Thymus (tissue), 11 donors: ENCODE results near the gene SIRPD. TPM values are rescaled to one million over a fixed set of nuclear protein-coding genes. Genes with fewer than 3 reads are reported as not detected.

Experiments
- DNase-seq, 9 donors: peaks; one replicate each; pipeline ENCODE4 v3.0.0-alpha.2; 2013; ENCODE audit warnings: low spot score in 9 of 9, low read depth in 6 of 9, missing footprints in 1 of 9
- H3K27ac ChIP-seq, 2 donors: one replicate each; pipeline ENCODE4 v1.5.1; 2013; ENCODE audit warnings: control low read depth in 1 of 2, low read depth in 1 of 2, low read length in 1 of 2, mild to moderate bottlenecking in 1 of 2, moderate library complexity in 1 of 2
- H3K27me3 ChIP-seq, 2 donors: one replicate each; pipeline ENCODE4 v1.5.1; 2013; ENCODE audit warnings: low read length in 1 of 2; ENCODE audit not compliant: control insufficient read depth in 2 of 2, insufficient read depth in 1 of 2
- H3K36me3 ChIP-seq, 2 donors: one replicate each; pipeline ENCODE4 v1.5.1; 2013; ENCODE audit warnings: low read length in 1 of 2, mild to moderate bottlenecking in 1 of 2, moderate library complexity in 1 of 2; ENCODE audit not compliant: control insufficient read depth in 2 of 2, insufficient read depth in 2 of 2
- H3K4me1 ChIP-seq, 2 donors: one replicate each; pipeline ENCODE4 v1.5.1; 2013; ENCODE audit warnings: low read length in 2 of 2; ENCODE audit not compliant: control insufficient read depth in 2 of 2, insufficient read depth in 2 of 2
- H3K4me3 ChIP-seq, 2 donors: one replicate each; pipeline ENCODE4 v1.5.1; 2013; ENCODE audit warnings: low read length in 2 of 2, control low read depth in 1 of 2, mild to moderate bottlenecking in 1 of 2
- H3K9me3 ChIP-seq, 2 donors: one replicate each; pipeline ENCODE4 v1.5.1; 2013; ENCODE audit warnings: low read length in 1 of 2, mild to moderate bottlenecking in 1 of 2; ENCODE audit not compliant: control insufficient read depth in 2 of 2, insufficient read depth in 1 of 2
- WGBS: extraction: QIAGEN DNeasy Blood & Tissue Kit; methylation state at CpG from one replicate; pipeline ENCODE4 v1.1.7; 2013; 5-methylcytosine and 5-hydroxymethylcytosine counted together
- polyA plus RNA-seq: library from polyadenylated mRNA; stranded (reverse); fragments of 200-250 nt; gene quantifications from one replicate; pipeline ENCODE4 v1.2.3, GENCODE V29; 2013
- total RNA-seq: library from RNA; stranded (reverse); fragments of 120-200 nt; gene quantifications from one replicate; pipeline ENCODE4 v1.2.4, GENCODE V29; 2013
- donor health status: healthy.

SIRPD gene
- total and polyA plus RNA-seq, 2 donors = 0.14 to 0.46 TPM

GRCh38 chr20:1561350-1561749, 3.8 kb upstream of the SIRPD start:
- Histone ChIP-seq H3K27ac (no peak overlapping the region), H3K27me3 (no peaks in the 10 kb centered on the region), H3K36me3 (no peaks in the 10 kb centered on the region), H3K4me3 (no peak overlapping the region), H3K4me1 (no peaks in the 10 kb centered on the region), H3K9me3 (no peaks in the 10 kb centered on the region)
- DNase-seq = no peak
- 92% methylated on average over 2 of the region's 2 CpGs for WGBS

- peaks cover 0 to 3% of the 10 kb centered on the region in 2 donors for H3K9me3 ChIP-seq
- no peaks in the 10 kb centered on the region for H3K36me3 ChIP-seq
- H3K4me3 ChIP-seq = no peak overlapping the region
- no peak overlapping the region for H3K27ac ChIP-seq
- H3K27me3 ChIP-seq = no peaks in the 10 kb centered on the region
- no peak for DNase-seq
- H3K4me1 ChIP-seq = no peaks in the 10 kb centered on the region
Measured at GRCh38 chr20:1555952-1556351, 1.6 kb downstream of the SIRPD start.

- DNase-seq = no peak
- Histone ChIP-seq H3K4me1 (peaks cover 0 to 6% of the 10 kb centered on the region in 2 donors), H3K27ac (no peak overlapping the region), H3K4me3 (no peak overlapping the region), H3K9me3 (no peaks in the 10 kb centered on the region), H3K27me3 (no peaks in the 10 kb centered on the region), H3K36me3 (no peaks in the 10 kb centered on the region)
- WGBS = 98% methylated on average over 1 of the region's 1 CpG
Measured at GRCh38 chr20:1539816-1540419, 17.6 kb downstream of the SIRPD start.

GRCh38 chr20:1538655-1539054, 18.9 kb downstream of the SIRPD start:
- Histone ChIP-seq H3K9me3 (no peaks in the 10 kb centered on the region), H3K36me3 (no peaks in the 10 kb centered on the region), H3K27me3 (no peaks in the 10 kb centered on the region), H3K4me1 (peaks cover 0 to 6% of the 10 kb centered on the region in 2 donors), H3K4me3 (no peak overlapping the region), H3K27ac (no peak overlapping the region)
- DNase-seq = no peak

- DNase-seq = peak in 1 of 9 donors; percentile 33
- H3K9me3 ChIP-seq = no peaks in the 10 kb centered on the region
- H3K36me3 ChIP-seq = no peaks in the 10 kb centered on the region
- H3K27me3 ChIP-seq = no peaks in the 10 kb centered on the region
- H3K4me3 ChIP-seq = no peak overlapping the region
- peaks cover 0 to 6% of the 10 kb centered on the region in 2 donors for H3K4me1 ChIP-seq
- 6% methylated on average over 4 of the region's 4 CpGs for WGBS
- no peak overlapping the region for H3K27ac ChIP-seq
Measured at GRCh38 chr20:1537731-1538058, 19.8 kb downstream of the SIRPD start.

DNA sequence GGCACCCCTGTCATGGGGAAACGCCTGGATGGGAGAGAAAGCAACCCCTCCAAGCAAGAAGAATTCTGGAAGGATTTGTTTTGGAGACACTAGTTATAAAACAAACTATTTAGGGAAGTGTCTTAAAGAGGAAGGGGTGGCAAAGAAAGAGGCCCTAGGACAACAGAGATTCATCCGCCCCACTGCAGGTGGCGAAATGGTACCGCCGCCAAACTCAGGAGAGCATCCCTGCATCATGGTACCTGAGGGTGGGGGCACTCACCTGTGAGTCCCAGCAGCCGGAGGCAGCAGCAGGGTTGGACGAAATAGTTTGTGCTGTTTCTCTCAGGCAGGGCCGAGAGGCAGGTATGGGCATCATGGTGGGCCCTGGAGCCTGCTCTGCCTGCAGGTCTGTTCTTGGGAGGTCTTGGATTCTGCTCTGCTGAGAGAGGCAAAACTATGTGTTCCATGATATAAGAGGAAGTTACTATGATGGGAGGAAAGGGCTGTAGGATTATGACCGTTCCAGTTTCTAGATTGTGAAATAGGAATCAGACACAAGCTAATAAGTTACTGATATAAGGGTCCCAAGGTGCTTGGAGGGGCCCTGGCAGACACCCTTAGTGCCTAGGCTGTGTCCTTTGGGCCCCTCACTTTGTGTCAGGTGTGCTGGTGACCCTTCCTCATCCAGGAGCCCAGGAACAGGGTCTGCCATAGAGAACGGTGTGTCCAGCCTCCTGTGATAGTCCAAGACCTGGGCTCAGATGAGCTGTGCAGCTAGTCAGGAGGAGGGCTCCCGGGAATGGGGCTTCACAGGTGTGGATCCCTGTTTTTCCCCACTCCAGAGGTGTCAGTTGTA, 20.4 kb downstream of the SIRPD start:
- Histone ChIP-seq H3K4me3 (no peak overlapping the region), H3K4me1 (peaks cover 0 to 6% of the 10 kb centered on the region in 2 donors)
- WGBS = 84% methylated on average over 11 of the region's 11 CpGs

DNA sequence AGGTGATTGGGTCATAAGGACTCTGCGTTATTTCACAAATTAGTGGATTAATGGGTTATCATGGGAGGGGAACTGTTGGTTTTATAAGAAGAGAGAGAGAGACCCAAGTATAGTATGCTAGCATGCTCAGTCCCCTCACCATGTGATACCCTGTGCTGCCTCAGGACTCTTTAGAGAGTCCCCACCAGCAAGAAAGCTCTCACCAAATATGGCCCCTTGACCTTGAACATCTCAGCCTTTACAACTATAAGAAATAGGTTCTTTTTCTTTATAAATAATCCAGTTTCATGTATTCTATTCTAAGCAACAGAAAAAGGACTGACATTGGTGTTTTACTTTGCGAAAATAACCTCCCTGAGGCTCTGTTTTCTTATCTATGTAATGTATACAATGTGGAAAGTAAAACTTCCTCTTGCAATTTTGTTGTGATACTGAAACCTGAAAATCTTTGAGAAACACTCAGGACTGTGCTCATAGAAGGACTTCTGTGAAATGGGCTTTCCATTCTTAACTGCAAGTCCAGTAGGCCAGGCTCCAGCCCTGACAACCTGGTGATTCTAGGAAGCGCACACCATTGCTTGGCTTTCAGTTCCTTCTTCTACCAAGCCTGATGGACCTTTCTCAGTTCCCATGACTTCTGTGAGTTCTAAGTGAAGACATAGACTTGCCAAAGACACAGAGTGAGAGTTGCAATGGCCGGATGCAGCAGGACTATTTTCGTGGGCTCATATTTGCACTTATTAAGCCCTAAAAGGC, 21.9 kb downstream of the SIRPD start:
- Histone ChIP-seq H3K9me3 (no peaks in the 10 kb centered on the region), H3K4me3 (no peak overlapping the region), H3K27ac (no peak overlapping the region), H3K36me3 (no peaks in the 10 kb centered on the region), H3K27me3 (no peaks in the 10 kb centered on the region), H3K4me1 (peaks cover 0 to 6% of the 10 kb centered on the region in 2 donors)
- WGBS = 94% methylated on average over 5 of the region's 5 CpGs
- DNase-seq = peak in 1 of 9 donors; percentile 24

More for the DNA sequence above, 20.4 kb downstream of the SIRPD start:
- H3K9me3 ChIP-seq = no peaks in the 10 kb centered on the region
- no peaks in the 10 kb centered on the region for H3K36me3 ChIP-seq
- H3K27ac ChIP-seq = no peak overlapping the region
- H3K27me3 ChIP-seq = no peaks in the 10 kb centered on the region
- DNase-seq = no peak

DNA sequence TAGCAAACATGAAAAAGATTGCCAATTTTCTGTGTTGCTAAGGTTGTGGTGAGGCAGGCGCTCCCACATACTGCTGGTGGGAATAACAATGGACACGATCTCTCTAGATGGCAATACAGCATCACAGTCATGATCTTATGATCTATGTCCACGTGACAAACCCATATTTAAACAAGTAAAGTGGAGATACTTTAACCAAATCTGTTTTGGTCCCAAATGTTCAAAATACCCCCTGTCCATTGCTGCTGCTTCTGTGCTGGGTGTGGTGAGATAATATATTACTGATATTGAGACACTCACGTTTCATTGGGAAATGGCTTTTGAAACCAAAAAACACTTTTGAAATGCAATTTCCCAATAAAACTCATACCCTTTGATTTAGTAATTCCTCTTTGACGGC, 23.0 kb downstream of the SIRPD start:
- no peak overlapping the region for H3K4me3 ChIP-seq
- H3K27me3 ChIP-seq = no peaks in the 10 kb centered on the region
- H3K9me3 ChIP-seq = no peaks in the 10 kb centered on the region
- no peak overlapping the region for H3K27ac ChIP-seq
- H3K4me1 ChIP-seq = peaks cover 0 to 6% of the 10 kb centered on the region in 2 donors
- DNase-seq = no peak
- no peaks in the 10 kb centered on the region for H3K36me3 ChIP-seq
- 93% methylated on average over 5 of the region's 5 CpGs for WGBS

DNA sequence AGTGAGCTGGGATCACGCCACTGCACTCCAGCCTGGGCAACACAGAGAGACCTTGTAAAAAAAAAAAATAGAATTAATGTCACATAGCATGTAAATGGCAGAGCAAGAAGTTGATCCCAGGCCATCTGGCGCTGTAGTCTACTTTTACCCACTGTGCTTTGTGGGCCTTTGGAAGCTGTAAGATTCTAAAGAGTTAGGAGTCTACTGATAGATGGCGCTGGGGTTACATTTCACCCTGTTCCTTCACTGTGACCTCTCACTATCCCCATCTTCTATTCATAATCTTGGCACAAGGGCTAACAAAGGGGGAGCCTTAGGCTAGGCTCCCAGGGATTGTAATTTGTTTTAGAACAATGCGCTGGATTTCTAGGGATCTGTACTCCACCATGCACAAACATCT, 24.4 kb downstream of the SIRPD start:
- DNase-seq = peak in 1 of 9 donors; percentile 21
- Histone ChIP-seq H3K36me3 (no peaks in the 10 kb centered on the region), H3K27me3 (no peaks in the 10 kb centered on the region), H3K9me3 (no peaks in the 10 kb centered on the region), H3K4me1 (peaks cover 0 to 6% of the 10 kb centered on the region in 2 donors), H3K27ac (no peak overlapping the region), H3K4me3 (no peak overlapping the region)
- 95% methylated on average over 4 of the region's 4 CpGs for WGBS
